GM12875 (cell line): ENCODE measurements around the gene TGIF2LY.
"Not testable (repeated sequence)": the region's sequence is repeated elsewhere in the genome, so short reads cannot be mapped to it uniquely, and the experiment has no call there.

Experiments used
- H3K4me3 ChIP-seq: one replicate; pipeline ENCODE4 v1.5.1; 2011; ENCODE audit warnings: low read depth, low read length, control low read depth

The TGIF2LY gene

DNA sequence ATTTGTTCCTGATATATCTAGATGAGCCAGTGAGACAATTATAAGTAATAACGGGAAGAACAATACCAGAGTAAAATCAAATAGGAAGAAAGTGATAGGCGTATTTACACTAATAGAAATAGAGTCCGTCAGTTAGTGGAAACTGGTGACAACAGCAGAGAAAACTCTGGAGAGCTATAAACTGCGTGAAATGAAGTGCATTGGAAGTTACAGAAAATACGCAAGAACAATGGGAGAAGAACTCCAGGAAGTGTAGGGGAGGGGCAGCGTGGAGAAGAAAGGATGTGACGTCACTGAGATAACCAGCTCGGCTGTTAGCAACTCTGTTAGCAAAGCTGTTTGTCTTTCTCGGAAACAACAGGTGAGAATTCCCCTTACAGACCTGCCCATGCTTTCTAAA, at the start of gene TGIF2LY:
Gene TGIF2LY, plus strand, starts transcription at position 301 of the 400 bp plus-strand sequence. CDS start 178 bp downstream, outside the sequence.
- H3K4me3 ChIP-seq, result not testable (repeated sequence)
